HepG2 (cell line): ENCODE measurements around the gene ANKRD40. TPM values are rescaled to one million over a fixed set of nuclear protein-coding genes. Genes with fewer than 3 reads are reported as not detected.

Source experiments
- ATAC-seq: fragments of 200-7000 bp; cut with Tn5 transposase; 3 replicates; pipeline ENCODE4 v1.9.1; 2020; ENCODE audit warnings: mild to moderate bottlenecking, moderate library complexity
- BruUV-seq: library from RNA; stranded (reverse); fragments of 400-500 nt; replicated peaks from 2 replicates; lab custom pipeline; 2021; lab: Mats Ljungman, UMichigan
- CTCF ChIA-PET: fragments of 300-600 bp; formaldehyde crosslinking; extraction: SDS; loops from one replicate; lab custom pipeline; 2021; ENCODE audit warnings: low total read pairs, inconsistent platforms, low intra/inter-chr PET ratio; lab: Yijun Ruan, JAX
- POLR2A ChIA-PET: fragments of 350-600 bp; sonication (Branson Sonifier 250); formaldehyde crosslinking; loops from one replicate; lab custom pipeline; 2020; ENCODE audit warnings: antibody characterized with exemption, inconsistent platforms; lab: Yijun Ruan, JAX
- DNase-seq: peaks from one replicate; pipeline ENCODE4 v3.0.0-alpha.2; 2015; ENCODE audit warnings: low spot score
- FAIRE-seq: peaks from 3 replicates; lab custom pipeline; 2011; peaks lifted over from hg19 to GRCh38; lab: Jason Lieb, UNC
- H2AFZ ChIP-seq: one replicate; pipeline ENCODE4 v1.6.1; 2011; ENCODE audit warnings: low read length, inconsistent platforms
- H3K27ac ChIP-seq: fragments of 300-600 bp; 3 replicates; pipeline ENCODE4 v1.8.0; 2011; ENCODE audit warnings: mixed run types, mild to moderate bottlenecking, mixed read lengths, low read length, inconsistent platforms; ENCODE audit not compliant: insufficient read depth; ENCODE audit errors: extremely low read length
- H3K27me3 ChIP-seq, 2 experiments: fragments of 200-600 bp in 1 of 2; 2 replicates in 1 of 2; 3 replicates in 1 of 2; pipeline versions ENCODE4 v1.6.0 to v1.8.0; 2011; ENCODE audit warnings: low read length in 2 of 2, mild to moderate bottlenecking in 2 of 2, moderate library complexity in 2 of 2, inconsistent platforms in 1 of 2; ENCODE audit not compliant: insufficient read depth in 2 of 2, control insufficient read depth in 1 of 2
- H3K36me3 ChIP-seq, 2 experiments: fragments of 200-600 bp in 1 of 2; replicated peaks in 1 of 2; 2 replicates in 1 of 2; 3 replicates in 1 of 2; pipeline versions ENCODE4 v1.5.1 to v1.8.0; 2011; ENCODE audit warnings: low read length in 2 of 2, inconsistent platforms in 1 of 2; ENCODE audit not compliant: insufficient read depth in 2 of 2, control insufficient read depth in 1 of 2
- H3K4me1 ChIP-seq: 2 replicates; pipeline ENCODE4 v1.5.1; 2012; ENCODE audit warnings: low read length, inconsistent platforms; ENCODE audit not compliant: insufficient read depth
- H3K4me2 ChIP-seq: 2 replicates; pipeline ENCODE4 v1.6.0; 2011; ENCODE audit warnings: low read depth, low read length, inconsistent platforms
- H3K4me3 ChIP-seq, 3 experiments: fragments of 200-600 bp in 1 of 3; sonication (generic), shearing (Covaris generic) in 1 of 3; replicated peaks in 1 of 3; 2 replicates each; pipeline ENCODE4 v1.5.1; 2011 to 2016; ENCODE audit warnings: low read length in 3 of 3, inconsistent platforms in 2 of 3, low read depth in 2 of 3, mild to moderate bottlenecking in 2 of 3, control low read depth in 1 of 3, mixed read lengths in 1 of 3; ENCODE audit not compliant: insufficient read depth in 1 of 3
- H3K79me2 ChIP-seq: one replicate; pipeline ENCODE4 v1.6.1; 2011; ENCODE audit warnings: low read length, inconsistent platforms; ENCODE audit not compliant: insufficient read depth
- H3K9ac ChIP-seq: 2 replicates; pipeline ENCODE4 v1.6.0; 2011; ENCODE audit warnings: mild to moderate bottlenecking, low read depth, low read length, inconsistent platforms; ENCODE audit not compliant: insufficient read depth
- H3K9me3 ChIP-seq: 2 replicates; pipeline ENCODE4 v1.5.1; 2012; ENCODE audit warnings: mild to moderate bottlenecking, low read length
- H4K20me1 ChIP-seq: 2 replicates; pipeline ENCODE4 v1.6.0; 2011; ENCODE audit warnings: inconsistent platforms, mild to moderate bottlenecking, low read length, moderate library complexity; ENCODE audit not compliant: insufficient read depth
- CAMTA2 ChIP-seq: sonication (generic); formaldehyde crosslinking; IDR thresholded peaks from 2 replicates; pipeline ENCODE4 v1.4.0; 2020; ENCODE audit warnings: mild to moderate bottlenecking, missing genetic modification reagents, borderline replicate concordance
- CREB3 ChIP-seq: sonication (generic); formaldehyde crosslinking; IDR thresholded peaks from 2 replicates; pipeline ENCODE4 v1.5.0; 2020; ENCODE audit warnings: missing genetic modification reagents
- MAZ ChIP-seq, 2 experiments: sonication (generic) in 1 of 2; formaldehyde crosslinking in 1 of 2; IDR thresholded peaks; 2 replicates each; pipeline versions ENCODE4 v1.5.0 to v1.6.1; 2012 to 2020; ENCODE audit warnings: low read depth in 2 of 2, mild to moderate bottlenecking in 2 of 2, borderline replicate concordance in 1 of 2, improper control_type of control experiment in 1 of 2, low read length in 1 of 2, missing genetic modification reagents in 1 of 2, moderate library complexity in 1 of 2
- POGK ChIP-seq: sonication (generic); formaldehyde crosslinking; conservative IDR thresholded peaks from 2 replicates; pipeline ENCODE4 v1.8.0; 2022; ENCODE audit warnings: mild to moderate bottlenecking, moderate library complexity, missing genetic modification reagents
- SMARCE1 ChIP-seq: fragments of 450-650 bp; IDR thresholded peaks from 2 replicates; pipeline ENCODE4 v1.6.1; 2017; ENCODE audit warnings: borderline replicate concordance
- SSRP1 ChIP-seq: IDR thresholded peaks from 2 replicates; pipeline ENCODE4 v1.6.1; 2016; ENCODE audit warnings: control low read depth
- WGBS: methylation state at CpG from one replicate; pipeline ENCODE4 v1.1.6; 2017; ENCODE audit warnings: low lambda C conversion rate; 5-methylcytosine and 5-hydroxymethylcytosine counted together
- in situ Hi-C: cut with HindIII; loops from 2 replicates; pipeline ENCODE4 v1.10.0; 2017; ENCODE audit warnings: low pct_unique_long_range_greater_than_20kb; ENCODE audit not compliant: extremely low pct_ligation_motif_present
- intact Hi-C: fragments of 100-400 bp; cut with micrococcal nuclease; formaldehyde crosslinking; loops from one replicate; pipeline ENCODE4 v1.10.0; 2022; ENCODE audit not compliant: unreplicated experiment
- polyA plus RNA-seq, 8 experiments: library from polyadenylated mRNA; depleted of rRNA in 3 of 8; stranded (reverse) in 7 of 8; unstranded in 1 of 8; fragments of >200 nt; fragmentation: Illumina TruSeq in 4 of 8; extraction: Trizol in 4 of 8; gene quantifications; 2 replicates each; pipeline versions ENCODE4 v1.2.1 to v1.2.3, GENCODE V29; 2011 to 2016; ENCODE audit warnings: low read depth in 4 of 8, missing spikeins in 1 of 8, mixed read lengths in 1 of 8; ENCODE audit not compliant: insufficient read depth in 1 of 8
- total RNA-seq, 5 experiments: library from RNA; depleted of rRNA; stranded (reverse); fragments of >200 nt; fragmentation: Illumina TruSeq; extraction: Trizol; gene quantifications; 2 replicates each; pipeline ENCODE4 v1.2.3, GENCODE V29; 2016; ENCODE audit warnings: low read depth in 1 of 5
- TF ChIP-seq, protein P1 (sequence below): conservative IDR thresholded peaks from 2 replicates; pipeline ENCODE4 v1.6.1; 2018; ENCODE audit warnings: missing genetic modification reagents
- TF ChIP-seq, protein P2 (sequence below): IDR thresholded peaks from 2 replicates; pipeline ENCODE4 v1.6.1; 2012; ENCODE audit warnings: inconsistent platforms
- TF ChIP-seq, protein P3 (sequence below): sonication (generic); formaldehyde crosslinking; IDR thresholded peaks from 2 replicates; pipeline ENCODE4 v1.4.0; 2020; ENCODE audit warnings: missing genetic modification reagents
- TF ChIP-seq, protein P4 (sequence below): sonication (generic); formaldehyde crosslinking; IDR thresholded peaks from 2 replicates; pipeline ENCODE4 v1.5.1; 2020; ENCODE audit warnings: mild to moderate bottlenecking, missing genetic modification reagents, borderline replicate concordance

ANKRD40 gene
- total and polyA plus RNA-seq, 2 of the 13 experiments (the other 11 are each of a cell fraction or from before 2014, with no cell fraction given) = 35.0 to 46.4 TPM

GRCh38 chr17:50686494-50687199 lies 21.1 kb downstream of the ANKRD40 start (continued):
- TF ChIP-seq, protein P1, sequence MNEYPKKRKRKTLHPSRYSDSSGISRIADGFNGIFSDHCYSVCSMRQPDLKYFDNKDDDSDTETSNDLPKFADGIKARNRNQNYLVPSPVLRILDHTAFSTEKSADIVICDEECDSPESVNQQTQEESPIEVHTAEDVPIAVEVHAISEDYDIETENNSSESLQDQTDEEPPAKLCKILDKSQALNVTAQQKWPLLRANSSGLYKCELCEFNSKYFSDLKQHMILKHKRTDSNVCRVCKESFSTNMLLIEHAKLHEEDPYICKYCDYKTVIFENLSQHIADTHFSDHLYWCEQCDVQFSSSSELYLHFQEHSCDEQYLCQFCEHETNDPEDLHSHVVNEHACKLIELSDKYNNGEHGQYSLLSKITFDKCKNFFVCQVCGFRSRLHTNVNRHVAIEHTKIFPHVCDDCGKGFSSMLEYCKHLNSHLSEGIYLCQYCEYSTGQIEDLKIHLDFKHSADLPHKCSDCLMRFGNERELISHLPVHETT (CRISPR knock-in tag) = no peak; the same call in 1 of the 2 replicates

- Histone ChIP-seq H4K20me1 (no peaks in the 10 kb centered on the region), H3K9me3 (no peaks in the 10 kb centered on the region), H3K4me2 (peak overlapping the region; percentile 93), H3K36me3 (no peaks in the 10 kb centered on the region), H3K79me2 (peaks cover 18% of the 10 kb centered on the region), H2AFZ (no peak overlapping the region), H3K4me3 (peak overlapping the region; percentile 33 to 75 (median 66)), H3K4me1 (peaks cover 98% of the 10 kb centered on the region), H3K9ac (peak overlapping the region; percentile 87), H3K27ac (peak overlapping the region; percentile 99), H3K27me3 (no peaks in the 10 kb centered on the region; a peak in 1 of 5 replicates)
- ATAC-seq (peak; percentile 0; the same call in 2 of the 3 replicates), DNase-seq (no peak), FAIRE-seq (no peak)
- POLR2A ChIA-PET = interaction anchor here (1.1 to 21.3 kb wide), 16 partner anchors 9 to 207 kb away, joined by 3 to 839 read pairs (median 15); partner anchors contain the start of genes ABCC3, ANKRD40, CACNA1G and TOB1
- 49% methylated on average over 17 of the region's 17 CpGs for WGBS
- CTCF ChIA-PET = interaction anchor here (1.4 kb wide), 2 partner anchors 9 to 19 kb away, joined by 3 to 6 read pairs; no protein-coding TSS in a partner anchor
- intact Hi-C loops (loop anchor here (2.0 kb wide), 1 partner anchor 51 kb away; the partner anchor contains the start of gene ABCC3), in situ Hi-C loops (no loop called here)
- TSS peak; percentile 91 for BruUV-seq
- TF ChIP-seq SMARCE1 (no peak), CREB3 (no peak), SSRP1 (no peak), CAMTA2 (no peak), POGK (CRISPR knock-in tag) (0 out of 2 replicates have a peak, but pooled peaks have one; percentile 4), MAZ (IDR thresholded peaks at IDR 0.05; ENCODE audit: borderline replicate concordance, low read depth, low read length) (no peak), MAZ (CRISPR knock-in tag; IDR thresholded peaks at IDR 0.05; ENCODE audit: low read depth) (no peak)
- TF ChIP-seq, protein P2, sequence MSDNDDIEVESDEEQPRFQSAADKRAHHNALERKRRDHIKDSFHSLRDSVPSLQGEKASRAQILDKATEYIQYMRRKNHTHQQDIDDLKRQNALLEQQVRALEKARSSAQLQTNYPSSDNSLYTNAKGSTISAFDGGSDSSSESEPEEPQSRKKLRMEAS = no peak
- TF ChIP-seq, protein P3, sequence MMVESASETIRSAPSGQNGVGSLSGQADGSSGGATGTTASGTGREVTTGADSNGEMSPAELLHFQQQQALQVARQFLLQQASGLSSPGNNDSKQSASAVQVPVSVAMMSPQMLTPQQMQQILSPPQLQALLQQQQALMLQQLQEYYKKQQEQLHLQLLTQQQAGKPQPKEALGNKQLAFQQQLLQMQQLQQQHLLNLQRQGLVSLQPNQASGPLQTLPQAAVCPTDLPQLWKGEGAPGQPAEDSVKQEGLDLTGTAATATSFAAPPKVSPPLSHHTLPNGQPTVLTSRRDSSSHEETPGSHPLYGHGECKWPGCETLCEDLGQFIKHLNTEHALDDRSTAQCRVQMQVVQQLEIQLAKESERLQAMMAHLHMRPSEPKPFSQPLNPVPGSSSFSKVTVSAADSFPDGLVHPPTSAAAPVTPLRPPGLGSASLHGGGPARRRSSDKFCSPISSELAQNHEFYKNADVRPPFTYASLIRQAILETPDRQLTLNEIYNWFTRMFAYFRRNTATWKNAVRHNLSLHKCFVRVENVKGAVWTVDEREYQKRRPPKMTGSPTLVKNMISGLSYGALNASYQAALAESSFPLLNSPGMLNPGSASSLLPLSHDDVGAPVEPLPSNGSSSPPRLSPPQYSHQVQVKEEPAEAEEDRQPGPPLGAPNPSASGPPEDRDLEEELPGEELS (CRISPR knock-in tag) = no peak
- TF ChIP-seq, protein P4, sequence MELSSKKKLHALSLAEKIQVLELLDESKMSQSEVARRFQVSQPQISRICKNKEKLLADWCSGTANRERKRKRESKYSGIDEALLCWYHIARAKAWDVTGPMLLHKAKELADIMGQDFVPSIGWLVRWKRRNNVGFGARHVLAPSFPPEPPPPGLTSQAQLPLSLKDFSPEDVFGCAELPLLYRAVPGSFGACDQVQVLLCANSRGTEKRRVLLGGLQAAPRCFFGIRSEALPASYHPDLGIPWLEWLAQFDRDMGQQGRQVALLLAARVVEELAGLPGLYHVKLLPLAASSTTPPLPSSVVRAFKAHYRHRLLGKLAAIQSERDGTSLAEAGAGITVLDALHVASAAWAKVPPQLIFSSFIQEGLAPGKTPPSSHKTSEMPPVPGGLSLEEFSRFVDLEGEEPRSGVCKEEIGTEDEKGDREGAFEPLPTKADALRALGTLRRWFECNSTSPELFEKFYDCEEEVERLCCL (CRISPR knock-in tag) = no peak
Observed at GRCh38 chr17:50685691-50686493, 21.8 kb downstream of the ANKRD40 start.
